H9 (cell line): ENCODE data around the gene BBS12. TPM values are rescaled to one million over a fixed set of nuclear protein-coding genes. Genes with fewer than 3 reads are reported as not detected.

Experiments used
- DNase-seq: peaks from one replicate; pipeline ENCODE4 v3.0.0-alpha.2; 2017
- H2AFZ ChIP-seq: one replicate; pipeline ENCODE4 v1.6.1; 2013; ENCODE audit warnings: mild to moderate bottlenecking, low read length, control low read depth, moderate library complexity
- H2AK5ac ChIP-seq: 2 replicates; pipeline ENCODE4 v1.6.1; 2013; ENCODE audit warnings: low read length, control low read depth, mixed read lengths; ENCODE audit not compliant: insufficient read length
- H2BK120ac ChIP-seq: one replicate; pipeline ENCODE4 v1.6.1; 2013; ENCODE audit warnings: low read depth, mild to moderate bottlenecking, low read length, control low read depth, inconsistent platforms; ENCODE audit not compliant: poor library complexity, severe bottlenecking
- H2BK12ac ChIP-seq: 2 replicates; pipeline ENCODE4 v1.6.1; 2013; ENCODE audit warnings: low read length, control low read depth, mixed read lengths, low read depth; ENCODE audit not compliant: insufficient read length
- H2BK15ac ChIP-seq: 2 replicates; pipeline ENCODE4 v1.6.1; 2013; ENCODE audit warnings: low read depth, low read length, control low read depth
- H2BK20ac ChIP-seq: one replicate; pipeline ENCODE4 v1.6.1; 2013; ENCODE audit warnings: low read depth, mild to moderate bottlenecking, low read length, control low read depth, inconsistent platforms; ENCODE audit not compliant: poor library complexity, severe bottlenecking
- H2BK5ac ChIP-seq: 2 replicates; pipeline ENCODE4 v1.6.1; 2013; ENCODE audit warnings: low read length, control low read depth, mixed read lengths; ENCODE audit not compliant: insufficient read length
- H3K14ac ChIP-seq: 2 replicates; pipeline ENCODE4 v1.6.1; 2013; ENCODE audit warnings: low read length, control low read depth; ENCODE audit not compliant: insufficient read depth
- H3K18ac ChIP-seq: 2 replicates; pipeline ENCODE4 v1.6.1; 2013; ENCODE audit warnings: low read depth, mild to moderate bottlenecking, mixed read lengths, low read length, control low read depth; ENCODE audit not compliant: insufficient read length
- H3K23ac ChIP-seq: 2 replicates; pipeline ENCODE4 v1.6.1; 2013; ENCODE audit warnings: low read length, control low read depth, mixed read lengths, low read depth; ENCODE audit not compliant: insufficient read length
- H3K23me2 ChIP-seq: 2 replicates; pipeline ENCODE4 v1.6.1; 2013; ENCODE audit warnings: low read depth, mild to moderate bottlenecking, mixed read lengths, low read length, control low read depth; ENCODE audit not compliant: insufficient read length, poor library complexity, severe bottlenecking
- H3K27ac ChIP-seq: 2 replicates; pipeline ENCODE4 v1.5.1; 2013; ENCODE audit warnings: low read length, control low read depth, mixed read lengths, low read depth; ENCODE audit not compliant: insufficient read length
- H3K27me3 ChIP-seq: 2 replicates; pipeline ENCODE4 v1.6.1; 2013; ENCODE audit warnings: low read length, control low read depth, inconsistent platforms; ENCODE audit not compliant: insufficient read depth
- H3K4ac ChIP-seq: 2 replicates; pipeline ENCODE4 v1.6.1; 2013; ENCODE audit warnings: low read depth, mild to moderate bottlenecking, control low read depth, inconsistent platforms, low read length, moderate library complexity
- H3K4me1 ChIP-seq: 2 replicates; pipeline ENCODE4 v1.6.1; 2013; ENCODE audit warnings: low read length, control low read depth, inconsistent platforms; ENCODE audit not compliant: insufficient read depth
- H3K4me2 ChIP-seq: 2 replicates; pipeline ENCODE4 v1.6.1; 2013; ENCODE audit warnings: low read length, control low read depth, mixed read lengths; ENCODE audit not compliant: insufficient read length, insufficient read depth
- H3K56ac ChIP-seq: 2 replicates; pipeline ENCODE4 v1.6.1; 2013; ENCODE audit warnings: low read depth, mild to moderate bottlenecking, mixed read lengths, low read length, control low read depth; ENCODE audit not compliant: insufficient read length
- H3K79me1 ChIP-seq: 2 replicates; pipeline ENCODE4 v1.6.1; 2013; ENCODE audit warnings: low read depth, mild to moderate bottlenecking, moderate library complexity, low read length, control low read depth, inconsistent platforms; ENCODE audit not compliant: insufficient read depth, poor library complexity, severe bottlenecking
- H3K79me2 ChIP-seq: 2 replicates; pipeline ENCODE4 v1.6.1; 2013; ENCODE audit warnings: low read length, control low read depth, inconsistent platforms; ENCODE audit not compliant: insufficient read depth
- H3K9ac ChIP-seq: 2 replicates; pipeline ENCODE4 v1.6.1; 2013; ENCODE audit warnings: low read length, control low read depth, mixed read lengths; ENCODE audit not compliant: insufficient read length; ENCODE audit errors: extremely low read depth
- H3K9me3 ChIP-seq: one replicate; pipeline ENCODE4 v1.6.1; 2013; ENCODE audit warnings: low read depth, low read length, inconsistent platforms; ENCODE audit not compliant: control insufficient read depth
- H3T11ph ChIP-seq: one replicate; pipeline ENCODE4 v1.6.1; 2013; ENCODE audit warnings: mild to moderate bottlenecking, low read length, control low read depth, inconsistent platforms
- H4K20me1 ChIP-seq: one replicate; pipeline ENCODE4 v1.6.1; 2013; ENCODE audit not compliant: control insufficient read depth, insufficient read length, insufficient read depth
- H4K5ac ChIP-seq: 2 replicates; pipeline ENCODE4 v1.6.1; 2013; ENCODE audit warnings: low read depth, mild to moderate bottlenecking, mixed read lengths, low read length, control low read depth; ENCODE audit not compliant: insufficient read length
- H4K8ac ChIP-seq: replicated peaks from 2 replicates; pipeline ENCODE4 v1.6.1; 2013; ENCODE audit warnings: low read length, control low read depth, mixed read lengths, low read depth; ENCODE audit not compliant: insufficient read length
- H4K91ac ChIP-seq: 2 replicates; pipeline ENCODE4 v1.6.1; 2013; ENCODE audit warnings: low read depth, mild to moderate bottlenecking, moderate library complexity, mixed read lengths, low read length, control low read depth; ENCODE audit not compliant: insufficient read length
- H3K27ac Mint-ChIP-seq, 3 experiments: 2 replicates in 2 of 3; 3 replicates in 1 of 3; pipeline ENCODE4 v1.8.0; 2020 to 2021; ENCODE audit warnings: mixed read lengths in 3 of 3, mild to moderate bottlenecking in 1 of 3, moderate library complexity in 1 of 3
- H3K27me3 Mint-ChIP-seq: 2 replicates; pipeline ENCODE4 v1.8.0; 2021; ENCODE audit warnings: low read depth, mild to moderate bottlenecking, moderate library complexity, mixed read lengths
- H3K36me3 Mint-ChIP-seq, 3 experiments: 2 replicates in 2 of 3; 3 replicates in 1 of 3; pipeline ENCODE4 v1.8.0; 2020 to 2021; ENCODE audit warnings: low read depth in 3 of 3, mixed read lengths in 3 of 3; ENCODE audit not compliant: insufficient read depth in 1 of 3
- H3K4me1 Mint-ChIP-seq, 2 experiments: 2 replicates each; pipeline ENCODE4 v1.8.0; 2020; ENCODE audit warnings: mixed read lengths in 2 of 2
- H3K4me3 Mint-ChIP-seq, 2 experiments: 2 replicates in 1 of 2; 3 replicates in 1 of 2; pipeline ENCODE4 v1.8.0; 2020 to 2021; ENCODE audit warnings: mild to moderate bottlenecking in 2 of 2, mixed read lengths in 2 of 2, moderate library complexity in 1 of 2
- H3K9me3 Mint-ChIP-seq, 2 experiments: 2 replicates in 1 of 2; 3 replicates in 1 of 2; pipeline ENCODE4 v1.8.0; 2020; ENCODE audit warnings: mild to moderate bottlenecking in 2 of 2, mixed read lengths in 2 of 2, moderate library complexity in 1 of 2
- WGBS: extraction: QIAGEN DNeasy Blood & Tissue Kit; methylation state at CpG from one replicate; pipeline ENCODE4 v1.1.7; 2013; ENCODE audit warnings: missing lambda C conversion rate, low lambda C conversion rate, mixed read lengths; ENCODE audit not compliant: insufficient read length; ENCODE audit errors: extremely low coverage; 5-methylcytosine and 5-hydroxymethylcytosine counted together
- total RNA-seq: library from RNA; stranded (reverse); gene quantifications from 2 replicates; pipeline ENCODE4 v1.2.1, GENCODE V29; 2021
- TF ChIP-seq, protein P1 (sequence below): fragments of 200-600 bp; sonication (generic); conservative IDR thresholded peaks from 3 replicates; pipeline ENCODE4 v1.8.0; 2021; ENCODE audit warnings: antibody characterized with exemption, mild to moderate bottlenecking

Gene BBS12
- total RNA-seq, 1 experiment from 2014 or later = 1.2 TPM

- Histone ChIP-seq H2BK120ac (no peak overlapping the region), H2AK5ac (no peak overlapping the region), H2AFZ (no peak overlapping the region), H4K91ac (no peak overlapping the region), H2BK20ac (no peak overlapping the region), H4K8ac (no peak overlapping the region), H3K56ac (no peak overlapping the region), H3K18ac (no peak overlapping the region), H3K79me2 (no peaks in the 10 kb centered on the region), H4K5ac (no peak overlapping the region), H3K23me2 (no peaks in the 10 kb centered on the region), H3K9me3 (no peaks in the 10 kb centered on the region), H3K14ac (no peak overlapping the region), H4K20me1 (no peaks in the 10 kb centered on the region), H3K79me1 (no peaks in the 10 kb centered on the region), H2BK12ac (no peak overlapping the region), H3K27me3 (no peaks in the 10 kb centered on the region), H3T11ph (no peak overlapping the region), H3K4me2 (no peak overlapping the region), H2BK15ac (no peak overlapping the region), H3K9ac (no peak overlapping the region), H3K4me1 (no peaks in the 10 kb centered on the region; the same call in 1 of the 2 replicates), H3K27ac (no peak overlapping the region), H3K4ac (no peak overlapping the region), H2BK5ac (no peak overlapping the region), H3K23ac (no peak overlapping the region)
- H3K27ac Mint-ChIP-seq = no peak overlapping the region; a peak in 1 of 7 replicates
- no CpG with 5 or more reads among the region's 2 CpGs for WGBS
- no peaks in the 10 kb centered on the region for H3K36me3 Mint-ChIP-seq
- DNase-seq = no peak
- H3K4me3 Mint-ChIP-seq = no peak overlapping the region
- TF ChIP-seq, protein P1, sequence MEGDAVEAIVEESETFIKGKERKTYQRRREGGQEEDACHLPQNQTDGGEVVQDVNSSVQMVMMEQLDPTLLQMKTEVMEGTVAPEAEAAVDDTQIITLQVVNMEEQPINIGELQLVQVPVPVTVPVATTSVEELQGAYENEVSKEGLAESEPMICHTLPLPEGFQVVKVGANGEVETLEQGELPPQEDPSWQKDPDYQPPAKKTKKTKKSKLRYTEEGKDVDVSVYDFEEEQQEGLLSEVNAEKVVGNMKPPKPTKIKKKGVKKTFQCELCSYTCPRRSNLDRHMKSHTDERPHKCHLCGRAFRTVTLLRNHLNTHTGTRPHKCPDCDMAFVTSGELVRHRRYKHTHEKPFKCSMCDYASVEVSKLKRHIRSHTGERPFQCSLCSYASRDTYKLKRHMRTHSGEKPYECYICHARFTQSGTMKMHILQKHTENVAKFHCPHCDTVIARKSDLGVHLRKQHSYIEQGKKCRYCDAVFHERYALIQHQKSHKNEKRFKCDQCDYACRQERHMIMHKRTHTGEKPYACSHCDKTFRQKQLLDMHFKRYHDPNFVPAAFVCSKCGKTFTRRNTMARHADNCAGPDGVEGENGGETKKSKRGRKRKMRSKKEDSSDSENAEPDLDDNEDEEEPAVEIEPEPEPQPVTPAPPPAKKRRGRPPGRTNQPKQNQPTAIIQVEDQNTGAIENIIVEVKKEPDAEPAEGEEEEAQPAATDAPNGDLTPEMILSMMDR = no peak
- no peaks in the 10 kb centered on the region; a peak in 1 of 5 replicates for H3K9me3 Mint-ChIP-seq
- H3K4me1 Mint-ChIP-seq = peaks cover 15 to 19% of the 10 kb centered on the region in 2 experiments
- no peaks in the 10 kb centered on the region for H3K27me3 Mint-ChIP-seq
These were observed 37.3 kb upstream of the BBS12 start for GRCh38 chr4:122695226-122695625.
